ENCODE results near the gene EIF5A. TPM values are rescaled to one million over a fixed set of nuclear protein-coding genes. Genes with fewer than 3 reads are reported as not detected.

The EIF5A gene
- total RNA-seq, 3 donors from 2014 or later, result 151 to 172 (median 163) TPM

DNA sequence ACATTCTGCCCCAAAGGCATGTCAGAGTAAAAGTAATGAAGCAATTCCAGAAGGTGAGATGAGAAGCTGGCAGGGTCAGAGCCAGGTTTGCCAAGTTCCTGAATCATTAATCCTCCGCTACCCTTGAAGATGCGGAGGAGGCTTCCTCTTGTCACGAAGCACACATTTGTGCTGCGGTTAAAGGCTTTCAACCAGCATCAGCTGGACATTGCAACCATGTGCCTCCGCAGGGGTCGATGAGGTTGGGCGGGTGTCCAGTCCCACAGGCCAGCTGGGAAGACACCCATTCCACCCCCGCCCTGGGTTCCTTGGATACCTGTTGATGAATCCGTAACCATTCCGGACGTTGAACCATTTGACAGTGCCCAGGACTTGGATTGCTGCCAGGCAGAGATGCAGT is 14.3 kb upstream of the EIF5A start:
- no peaks in the 10 kb centered on the region for H3K27me3 ChIP-seq
- peak overlapping the region in 1 of 3 donors; percentile 15 for H3K4me3 ChIP-seq
- H3K27ac ChIP-seq, result peak overlapping the region; percentile 63 to 71
- H3K36me3 ChIP-seq, result no peaks in the 10 kb centered on the region
- TF ChIP-seq, protein P1, sequence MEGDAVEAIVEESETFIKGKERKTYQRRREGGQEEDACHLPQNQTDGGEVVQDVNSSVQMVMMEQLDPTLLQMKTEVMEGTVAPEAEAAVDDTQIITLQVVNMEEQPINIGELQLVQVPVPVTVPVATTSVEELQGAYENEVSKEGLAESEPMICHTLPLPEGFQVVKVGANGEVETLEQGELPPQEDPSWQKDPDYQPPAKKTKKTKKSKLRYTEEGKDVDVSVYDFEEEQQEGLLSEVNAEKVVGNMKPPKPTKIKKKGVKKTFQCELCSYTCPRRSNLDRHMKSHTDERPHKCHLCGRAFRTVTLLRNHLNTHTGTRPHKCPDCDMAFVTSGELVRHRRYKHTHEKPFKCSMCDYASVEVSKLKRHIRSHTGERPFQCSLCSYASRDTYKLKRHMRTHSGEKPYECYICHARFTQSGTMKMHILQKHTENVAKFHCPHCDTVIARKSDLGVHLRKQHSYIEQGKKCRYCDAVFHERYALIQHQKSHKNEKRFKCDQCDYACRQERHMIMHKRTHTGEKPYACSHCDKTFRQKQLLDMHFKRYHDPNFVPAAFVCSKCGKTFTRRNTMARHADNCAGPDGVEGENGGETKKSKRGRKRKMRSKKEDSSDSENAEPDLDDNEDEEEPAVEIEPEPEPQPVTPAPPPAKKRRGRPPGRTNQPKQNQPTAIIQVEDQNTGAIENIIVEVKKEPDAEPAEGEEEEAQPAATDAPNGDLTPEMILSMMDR (IDR thresholded peaks at IDR 0.05), result no peak
- TF ChIP-seq POLR2AphosphoS5 (IDR thresholded peaks at IDR 0.05) (no peak), POLR2A (IDR thresholded peaks at IDR 0.05) (no peak)
- no peak for DNase-seq (ENCODE audit: low spot score in 2 of 2)
- no peaks in the 10 kb centered on the region for H3K9me3 ChIP-seq
- intact Hi-C loops (cut with DNase I; ENCODE audit: low total_unique reads), result no loop called here
- peaks cover 4% of the 10 kb centered on the region in 2 donors for H3K4me1 ChIP-seq

DNA sequence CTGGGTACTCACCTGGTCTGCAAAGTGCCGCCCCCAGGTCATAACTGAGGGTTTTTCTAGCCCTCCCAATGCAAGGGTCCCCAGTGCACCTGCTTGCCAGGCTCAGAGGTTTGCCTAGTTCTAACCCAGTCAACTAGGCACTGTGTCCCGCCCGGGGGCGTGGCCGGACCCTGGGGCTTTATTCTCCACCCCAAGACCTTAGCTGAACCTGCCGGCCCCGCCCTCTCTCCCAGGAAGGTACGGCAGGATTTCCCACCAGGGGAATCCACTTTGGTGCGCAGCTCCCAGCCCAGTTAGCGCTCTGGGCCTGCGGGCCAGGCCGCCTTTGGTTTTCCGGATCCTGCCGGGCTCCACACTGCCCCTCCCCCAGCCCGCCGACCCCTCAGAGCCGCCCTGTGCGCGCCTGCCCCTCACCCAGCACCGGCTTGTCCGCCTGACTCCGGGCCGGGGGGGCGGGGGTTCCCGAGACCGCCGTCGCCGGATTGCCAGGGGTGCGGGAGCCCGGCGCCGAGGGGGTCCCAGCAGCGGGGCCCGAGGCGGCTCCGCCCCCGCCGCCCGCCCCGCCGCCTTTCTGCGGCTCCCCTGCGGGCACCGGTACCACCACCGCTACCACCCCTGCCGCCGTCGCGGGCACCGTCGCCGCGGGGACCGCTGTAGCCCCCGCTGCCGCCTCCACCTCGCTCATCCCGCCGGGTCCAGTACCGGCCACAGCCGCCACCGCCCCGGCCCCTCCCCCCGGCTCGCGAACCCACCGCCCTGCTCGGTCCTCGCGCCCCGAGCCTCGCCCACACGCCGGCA is 13.4 kb upstream of the EIF5A start:
- TF ChIP-seq POLR2A (IDR thresholded peaks at IDR 0.05) (no peak), POLR2AphosphoS5 (IDR thresholded peaks at IDR 0.05) (no peak)
- TF ChIP-seq, protein P1 (IDR thresholded peaks at IDR 0.05), result no peak
- H3K9me3 ChIP-seq, result no peaks in the 10 kb centered on the region
- H3K4me1 ChIP-seq, result peaks cover 4% of the 10 kb centered on the region in 2 donors
- DNase-seq (ENCODE audit: low spot score in 2 of 2), result no peak
- H3K4me3 ChIP-seq, result peak overlapping the region; percentile 0 to 58 (median 46)
- no peaks in the 10 kb centered on the region for H3K27me3 ChIP-seq
- peak overlapping the region; percentile 63 to 71 for H3K27ac ChIP-seq
- intact Hi-C loops (cut with DNase I; ENCODE audit: low total_unique reads), result loop anchor here (2.0 kb wide), 1 partner anchor 13 kb away; the partner anchor contains the start of gene SLC2A4
- no peaks in the 10 kb centered on the region for H3K36me3 ChIP-seq

DNA sequence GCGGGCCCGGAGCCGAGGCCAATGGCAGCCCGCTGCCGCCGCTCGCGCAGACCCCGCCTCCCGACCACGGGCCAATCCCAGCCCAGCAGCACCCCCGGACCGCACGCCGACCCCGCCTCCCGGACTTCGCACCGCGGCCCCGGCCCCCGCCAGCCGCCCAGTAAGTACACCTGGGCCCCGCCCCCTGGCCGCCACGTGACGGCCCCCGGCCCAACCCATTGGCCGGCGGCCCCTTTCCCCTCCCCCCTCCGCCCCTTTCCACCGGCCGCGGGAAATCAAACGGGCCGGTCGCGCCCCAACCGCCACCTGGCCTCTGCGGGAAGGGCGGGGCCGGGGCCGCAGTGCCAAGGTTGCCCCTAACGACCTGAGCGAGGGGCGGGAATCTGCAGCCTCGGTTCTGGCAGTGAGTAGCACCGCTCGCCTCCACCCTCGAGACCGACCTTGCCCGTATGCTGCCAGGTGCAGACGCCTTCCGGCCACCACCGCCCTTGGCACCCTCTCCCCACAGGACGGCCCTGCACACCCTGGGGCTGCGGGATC is 12.7 kb upstream of the EIF5A start, which contains the start of gene YBX2:
TSS of gene YBX2 (minus strand) at position 26 of the 540 bp plus-strand sequence. CDS start 139 bp downstream, outside the sequence.
- DNase-seq (ENCODE audit: low spot score in 2 of 2), result peak; percentile 77 to 83
- intact Hi-C loops (cut with DNase I; ENCODE audit: low total_unique reads), result loop anchor here (2.0 kb wide), 1 partner anchor 14 kb away; the partner anchor contains the start of gene SLC2A4

DNA sequence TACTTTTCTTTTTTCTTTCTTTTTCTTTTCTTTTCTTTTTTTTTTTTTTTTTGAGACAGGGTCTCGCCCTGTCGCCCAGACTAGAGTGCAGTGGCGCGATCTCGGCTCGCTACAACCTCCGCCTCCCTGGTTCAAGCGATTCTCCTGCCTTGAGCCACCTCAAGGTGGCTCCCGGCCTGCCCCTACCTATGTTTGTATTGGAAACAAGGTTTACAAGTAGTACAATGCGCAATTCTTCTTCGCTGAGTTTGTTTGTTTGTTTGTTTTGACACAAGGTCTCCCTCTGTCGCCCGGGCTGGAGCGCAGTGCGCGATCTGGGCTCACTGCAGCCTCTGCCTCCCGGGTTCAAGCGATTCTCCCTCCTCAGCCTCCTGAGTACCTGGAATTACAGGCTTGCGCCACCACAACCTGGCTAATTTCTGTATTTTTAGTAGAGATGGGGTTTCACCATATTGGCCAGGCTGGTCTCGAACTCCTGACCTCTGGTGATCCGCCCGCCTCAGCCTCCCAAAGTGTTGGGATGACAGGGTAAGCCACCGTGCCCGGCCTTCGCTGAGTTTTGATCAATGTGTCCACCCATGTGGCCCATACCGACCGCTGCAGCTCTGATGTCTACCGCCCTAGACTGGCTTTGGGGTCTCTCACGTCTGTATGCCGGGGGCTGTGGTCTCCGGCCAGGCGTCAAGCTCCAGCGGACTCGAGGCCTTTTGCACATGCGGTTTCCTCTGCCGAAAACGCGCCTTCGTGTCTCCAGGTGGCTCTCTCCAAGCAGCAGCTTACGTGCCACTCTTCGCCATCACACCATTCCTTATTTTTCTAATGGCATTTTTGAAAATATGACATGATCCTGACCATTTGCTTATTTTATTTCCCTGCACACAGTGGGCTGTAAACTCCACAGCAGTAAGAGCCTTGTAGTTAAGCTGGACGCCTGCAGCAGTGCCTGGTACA is 11.9 kb upstream of the EIF5A start:
- peaks cover 4% of the 10 kb centered on the region in 2 donors for H3K4me1 ChIP-seq
- no peaks in the 10 kb centered on the region for H3K27me3 ChIP-seq
- no peak for DNase-seq (ENCODE audit: low spot score in 2 of 2)
- intact Hi-C loops (cut with DNase I; ENCODE audit: low total_unique reads), result loop anchor here (2.0 kb wide), 1 partner anchor 15 kb away; the partner anchor contains the start of gene SLC2A4
- H3K4me3 ChIP-seq, result peak overlapping the region in 2 of 3 donors; percentile 46 to 58
- TF ChIP-seq, protein P1 (IDR thresholded peaks at IDR 0.05), result peak in 1 of 3 donors; percentile 17
- TF ChIP-seq POLR2AphosphoS5 (IDR thresholded peaks at IDR 0.05) (no peak), POLR2A (IDR thresholded peaks at IDR 0.05) (no peak)
- peak overlapping the region; percentile 26 to 29 for H3K27ac ChIP-seq
- no peaks in the 10 kb centered on the region for H3K36me3 ChIP-seq
- no peaks in the 10 kb centered on the region for H3K9me3 ChIP-seq

More for the DNA sequence above, 12.7 kb upstream of the EIF5A start, which contains the start of gene YBX2:
- H3K4me1 ChIP-seq, result peaks cover 4% of the 10 kb centered on the region in 2 donors
- H3K9me3 ChIP-seq, result no peaks in the 10 kb centered on the region
- H3K36me3 ChIP-seq, result no peaks in the 10 kb centered on the region
- TF ChIP-seq, protein P1 (IDR thresholded peaks at IDR 0.05), result no peak
- TF ChIP-seq POLR2A (IDR thresholded peaks at IDR 0.05) (no peak), POLR2AphosphoS5 (IDR thresholded peaks at IDR 0.05) (no peak)
- peak within 1 kb of the TSS; percentile 0 to 58 (median 46) for H3K4me3 ChIP-seq
- peak within 1 kb of the TSS; percentile 63 to 71 for H3K27ac ChIP-seq
- no peaks in the 10 kb centered on the region for H3K27me3 ChIP-seq

All from breast epithelium (tissue), 4 donors.